GM18507 (cell line): ENCODE results near the gene ERC1.

Experiments used
- DNase-seq: peaks from one replicate; pipeline ENCODE4 v3.0.0; 2011; ENCODE audit warnings: low read depth; ENCODE audit not compliant: insufficient read length; ENCODE audit errors: extremely low spot score
- FAIRE-seq: peaks from 2 replicates; lab custom pipeline; 2011; peaks lifted over from hg19 to GRCh38; lab: Jason Lieb, UNC

The ERC1 gene

GRCh38 chr12:990661-991349 lies at the start of gene ERC1:
Gene ERC1, plus strand, starts transcription at chr12:991223. Its CDS starts 36,681 bp downstream, at chr12:1027904.
- FAIRE-seq, result no peak
- peak; percentile 84 for DNase-seq

GRCh38 chr12:943051-943450 lies 48.0 kb upstream of the ERC1 start:
- FAIRE-seq, result no peak

GRCh38 chr12:944211-944610 lies 46.8 kb upstream of the ERC1 start:
- DNase-seq (no peak), FAIRE-seq (no peak)

More at GRCh38 chr12:943051-943450, 48.0 kb upstream of the ERC1 start:
- no peak for DNase-seq

GRCh38 chr12:946212-946611 lies 44.8 kb upstream of the ERC1 start:
- FAIRE-seq (no peak), DNase-seq (no peak)

- DNase-seq (no peak), FAIRE-seq (peak; percentile 42)
These were observed 44.4 kb upstream of the ERC1 start for GRCh38 chr12:946631-947030.

GRCh38 chr12:948238-948637 lies 42.8 kb upstream of the ERC1 start:
- FAIRE-seq (no peak), DNase-seq (no peak)

GRCh38 chr12:949453-950191 lies 41.4 kb upstream of the ERC1 start, which contains the start of gene RAD52:
Gene RAD52, minus strand, starts transcription at chr12:949694. Its CDS starts 16,636 bp downstream, at chr12:933058.
- DNase-seq, result peak; percentile 65
- FAIRE-seq, result peak; percentile 97

- DNase-seq (no peak), FAIRE-seq (no peak)
These were observed 39.8 kb upstream of the ERC1 start for GRCh38 chr12:951176-951575.

- no peak for DNase-seq
- FAIRE-seq, result no peak
These were observed 37.2 kb upstream of the ERC1 start for GRCh38 chr12:953776-954175.

GRCh38 chr12:954741-955140 lies 36.3 kb upstream of the ERC1 start:
- DNase-seq (no peak), FAIRE-seq (no peak)

- DNase-seq, result no peak
- FAIRE-seq, result no peak
These were observed 35.1 kb upstream of the ERC1 start for GRCh38 chr12:955939-956338.

GRCh38 chr12:958588-959123 lies 32.4 kb upstream of the ERC1 start:
- no peak for DNase-seq
- peak; percentile 69 for FAIRE-seq

GRCh38 chr12:966724-967123 lies 24.3 kb upstream of the ERC1 start:
- no peak for FAIRE-seq
- no peak for DNase-seq

- FAIRE-seq, result no peak
- DNase-seq, result no peak
These were observed 23.4 kb upstream of the ERC1 start for GRCh38 chr12:967641-968040.

- DNase-seq (no peak), FAIRE-seq (no peak)
These were observed 22.5 kb upstream of the ERC1 start for GRCh38 chr12:968545-968944.

GRCh38 chr12:969821-970220 lies 21.2 kb upstream of the ERC1 start:
- DNase-seq (no peak), FAIRE-seq (no peak)

- DNase-seq, result no peak
- FAIRE-seq, result no peak
These were observed 19.0 kb upstream of the ERC1 start for GRCh38 chr12:971991-972390.

GRCh38 chr12:974271-974862 lies 16.7 kb upstream of the ERC1 start:
- DNase-seq, result no peak
- no peak for FAIRE-seq

- no peak for FAIRE-seq
- no peak for DNase-seq
These were observed 14.4 kb upstream of the ERC1 start for GRCh38 chr12:976644-977043.

- DNase-seq, result no peak
- no peak for FAIRE-seq
These were observed 13.9 kb upstream of the ERC1 start for GRCh38 chr12:977156-977555.
